Cortex of kidney (tissue), 1 donor: ENCODE data around the gene SNAI1.
"Not testable (repeated sequence)": the region's sequence is repeated elsewhere in the genome, so short reads cannot be mapped to it uniquely, and the experiment has no call there.

Experiments used
- DNase-seq: peaks from one replicate; lab custom pipeline; 2025; lab: John Stamatoyannopoulos, UW

The SNAI1 gene

GRCh38 chr20:49964964-49965780 is 17.6 kb upstream of the SNAI1 start:
- DNase-seq = no peak

- no peak for DNase-seq
Observed at GRCh38 chr20:49965781-49966305, 16.9 kb upstream of the SNAI1 start.

GRCh38 chr20:49966861-49967260 is 15.9 kb upstream of the SNAI1 start:
- no peak for DNase-seq

GRCh38 chr20:49969234-49969633 is 13.5 kb upstream of the SNAI1 start:
- DNase-seq = no peak

- no peak for DNase-seq
Observed at GRCh38 chr20:49969946-49970345, 12.8 kb upstream of the SNAI1 start.

- DNase-seq = no peak
Observed at GRCh38 chr20:49970498-49970897, 12.3 kb upstream of the SNAI1 start.

GRCh38 chr20:49973981-49974380 is 8.8 kb upstream of the SNAI1 start:
- DNase-seq = no peak

- no peak for DNase-seq
Observed at GRCh38 chr20:49976542-49976941, 6.2 kb upstream of the SNAI1 start.

- not testable (repeated sequence) for DNase-seq
Observed at GRCh38 chr20:49977740-49978139, 5.0 kb upstream of the SNAI1 start.

- DNase-seq = no peak
Observed at GRCh38 chr20:49978685-49979029, 4.1 kb upstream of the SNAI1 start.

GRCh38 chr20:49979030-49979832 is 3.5 kb upstream of the SNAI1 start:
- DNase-seq = no peak

GRCh38 chr20:49980140-49981008 is 2.4 kb upstream of the SNAI1 start:
- no peak for DNase-seq

GRCh38 chr20:49981218-49982071 is 1.3 kb upstream of the SNAI1 start:
- no peak for DNase-seq

GRCh38 chr20:49982072-49982345 is 771 bp upstream of the SNAI1 start:
- no peak for DNase-seq

GRCh38 chr20:49983123-49983847 is 505 bp downstream of the SNAI1 start:
- no peak for DNase-seq

GRCh38 chr20:49983848-49984408 is 1.1 kb downstream of the SNAI1 start:
- no peak for DNase-seq

GRCh38 chr20:49984426-49985153 is 1.8 kb downstream of the SNAI1 start:
- no peak for DNase-seq

- no peak for DNase-seq
Observed at GRCh38 chr20:49985157-49985556, 2.4 kb downstream of the SNAI1 start.

GRCh38 chr20:49985617-49986016 is 2.8 kb downstream of the SNAI1 start:
- DNase-seq = no peak

- no peak for DNase-seq
Observed at GRCh38 chr20:49986049-49986448, 3.3 kb downstream of the SNAI1 start.
